ENCODE measurements around the gene NPW. TPM values are rescaled to one million over a fixed set of nuclear protein-coding genes. Genes with fewer than 3 reads are reported as not detected.

Gene NPW
- total and polyA plus RNA-seq, 9 of the 15 experiments (the other 6 are each of a cell fraction or from before 2014, with no cell fraction given): 0.14 to 4.0 (median 2.6) TPM; not detected in 4

DNA sequence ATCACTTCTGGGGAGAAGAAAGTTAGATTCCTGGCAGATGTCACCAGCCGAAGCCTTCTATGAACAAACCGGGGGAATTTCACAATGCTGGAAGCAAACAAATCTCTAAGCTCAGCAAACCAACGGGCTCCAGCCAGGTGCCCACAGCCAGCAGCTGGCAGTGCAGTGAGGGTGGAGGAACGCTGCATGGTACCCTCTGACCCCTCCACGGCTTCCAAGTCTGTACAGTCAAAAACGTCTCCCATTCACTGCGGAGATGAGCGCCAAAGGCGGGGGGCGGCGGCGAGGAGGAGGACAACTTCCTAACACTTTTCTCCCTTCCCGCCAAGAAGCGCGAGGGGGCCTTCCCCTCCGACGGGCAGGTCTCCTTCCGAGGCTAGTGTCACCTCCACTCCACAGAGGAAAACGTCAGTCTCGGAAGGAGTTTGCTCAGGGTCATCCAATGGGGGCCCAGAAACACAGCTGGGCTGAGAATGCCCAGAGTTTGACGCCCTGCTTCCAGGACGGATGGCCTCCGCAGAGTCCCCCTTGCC lies 10.9 kb upstream of the NPW start (continued):
- TF ChIP-seq, protein P1, sequence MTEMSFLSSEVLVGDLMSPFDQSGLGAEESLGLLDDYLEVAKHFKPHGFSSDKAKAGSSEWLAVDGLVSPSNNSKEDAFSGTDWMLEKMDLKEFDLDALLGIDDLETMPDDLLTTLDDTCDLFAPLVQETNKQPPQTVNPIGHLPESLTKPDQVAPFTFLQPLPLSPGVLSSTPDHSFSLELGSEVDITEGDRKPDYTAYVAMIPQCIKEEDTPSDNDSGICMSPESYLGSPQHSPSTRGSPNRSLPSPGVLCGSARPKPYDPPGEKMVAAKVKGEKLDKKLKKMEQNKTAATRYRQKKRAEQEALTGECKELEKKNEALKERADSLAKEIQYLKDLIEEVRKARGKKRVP (CRISPR knock-in tag; IDR thresholded peaks at IDR 0.05): no peak
- TF ChIP-seq, protein P2, sequence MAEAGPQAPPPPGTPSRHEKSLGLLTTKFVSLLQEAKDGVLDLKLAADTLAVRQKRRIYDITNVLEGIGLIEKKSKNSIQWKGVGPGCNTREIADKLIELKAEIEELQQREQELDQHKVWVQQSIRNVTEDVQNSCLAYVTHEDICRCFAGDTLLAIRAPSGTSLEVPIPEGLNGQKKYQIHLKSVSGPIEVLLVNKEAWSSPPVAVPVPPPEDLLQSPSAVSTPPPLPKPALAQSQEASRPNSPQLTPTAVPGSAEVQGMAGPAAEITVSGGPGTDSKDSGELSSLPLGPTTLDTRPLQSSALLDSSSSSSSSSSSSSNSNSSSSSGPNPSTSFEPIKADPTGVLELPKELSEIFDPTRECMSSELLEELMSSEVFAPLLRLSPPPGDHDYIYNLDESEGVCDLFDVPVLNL (CRISPR knock-in tag; IDR thresholded peaks at IDR 0.05; ENCODE audit: low read depth): 0 out of 2 replicates have a peak, but pooled peaks have one; percentile 34
- no peak for TF ChIP-seq MECOM (CRISPR knock-in tag; IDR thresholded peaks at IDR 0.05)

DNA sequence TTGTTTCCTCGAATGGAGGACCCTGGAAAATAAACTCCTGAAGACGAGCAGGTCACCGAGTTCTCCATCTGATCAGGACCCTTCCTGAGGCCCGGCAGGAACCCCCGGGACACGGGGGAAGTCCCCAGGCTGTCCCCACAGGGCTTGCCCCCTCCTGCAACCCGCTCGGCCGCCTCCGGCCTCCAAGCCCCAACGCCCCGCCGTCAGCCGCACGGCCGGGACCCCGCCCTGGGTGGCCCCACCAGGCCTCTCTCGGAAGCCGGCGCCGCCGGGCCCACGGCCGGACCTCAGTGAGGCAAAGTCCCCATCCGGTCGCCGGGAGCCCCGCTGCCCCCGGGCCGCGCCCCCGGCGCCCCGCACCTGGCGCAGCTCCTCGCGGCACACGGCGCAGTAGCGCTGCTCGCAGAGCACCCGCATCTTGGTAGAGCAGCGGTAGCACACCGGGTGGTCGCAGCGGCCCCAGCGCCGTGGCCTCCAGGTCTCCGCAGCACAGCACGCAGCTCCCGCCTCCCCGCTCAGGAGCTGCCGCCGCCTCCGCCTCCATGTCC lies 10.3 kb upstream of the NPW start:
- Histone ChIP-seq H3K36me3 (ENCODE audit: control insufficient read depth, insufficient read depth, low read length) (peaks cover 41% of the 10 kb centered on the region; the same call in 2 of the 3 replicates), H3K9me3 (replicated peaks; ENCODE audit: control insufficient read depth, insufficient read depth, low read depth, low read length) (no peaks in the 10 kb centered on the region), H3K79me2 (ENCODE audit: control insufficient read depth, insufficient read depth, low read length) (peaks cover 66% of the 10 kb centered on the region), H3K4me2 (ENCODE audit: insufficient read depth, low read length) (peak overlapping the region; percentile 93), H3K9me1 (ENCODE audit: control insufficient read depth, insufficient read depth, low read length) (peaks cover 19% of the 10 kb centered on the region), H3K9ac (ENCODE audit: insufficient read depth in 1 of 2, low read depth in 2 of 2, low read length in 2 of 2) (peak overlapping the region; percentile 91 to 99), H3K27ac (ENCODE audit: extremely low read depth, low read depth, low read length) (peak overlapping the region; percentile 89), H4K20me1 (replicated peaks; ENCODE audit: control insufficient read depth, insufficient read depth, low read length) (peaks cover 37% of the 10 kb centered on the region), H3K4me3 (peak overlapping the region; percentile 99), H2AFZ (ENCODE audit: low read depth, low read length) (peak overlapping the region; percentile 28; the same call in 1 of the 2 replicates), H3K4me1 (replicated peaks in 1 of 2; ENCODE audit: control insufficient read depth in 2 of 2, insufficient read depth in 2 of 2, low read length in 2 of 2) (peaks cover 23 to 67% of the 10 kb centered on the region in 2 experiments), H3K27me3 (ENCODE audit: control insufficient read depth in 2 of 2, insufficient read depth in 2 of 2, low read length in 2 of 2) (no peaks in the 10 kb centered on the region)
- ChIA-PET CTCF (ENCODE audit: low intra/inter-chr PET ratio) (no interaction called here), POLR2A (interaction anchor here (1.0 to 2.6 kb wide), 3 partner anchors 12 to 146 kb away, joined by 7 to 13 read pairs (median 7); partner anchors contain the start of genes RPS2 and TRAF7)
- no TSS peak for BruUV-seq (replicated peaks)
- WGBS (ENCODE audit: insufficient coverage, low coverage, missing lambda C conversion rate): 0% methylated on average over 32 of the region's 55 CpGs
- DNase-seq (ENCODE audit: extremely low read depth in 1 of 4, low spot score in 3 of 4) (peak in 3 of 4 experiments; percentile 47 to 76 (median 75)), ATAC-seq (peak; percentile 32), FAIRE-seq (no peak)
- intact Hi-C loops (cut with micrococcal nuclease): loop anchor here (2.0 kb wide), 1 partner anchor 16 kb away; no protein-coding TSS in a partner anchor
- in situ Hi-C loops (cut with MboI): no loop called here
- TF ChIP-seq ETV5 (CRISPR knock-in tag; IDR thresholded peaks at IDR 0.05; ENCODE audit: low read depth): no peak
- peak; percentile 67; the same call in 1 of the 2 replicates for TF ChIP-seq PHF8 (IDR thresholded peaks at IDR 0.05; ENCODE audit: borderline replicate concordance, low read length)
- 0 out of 2 replicates have a peak, but pooled peaks have one; percentile 44 for TF ChIP-seq ZNF263 (CRISPR knock-in tag; IDR thresholded peaks at IDR 0.05; ENCODE audit: borderline replicate concordance)
- TF ChIP-seq, protein P3, sequence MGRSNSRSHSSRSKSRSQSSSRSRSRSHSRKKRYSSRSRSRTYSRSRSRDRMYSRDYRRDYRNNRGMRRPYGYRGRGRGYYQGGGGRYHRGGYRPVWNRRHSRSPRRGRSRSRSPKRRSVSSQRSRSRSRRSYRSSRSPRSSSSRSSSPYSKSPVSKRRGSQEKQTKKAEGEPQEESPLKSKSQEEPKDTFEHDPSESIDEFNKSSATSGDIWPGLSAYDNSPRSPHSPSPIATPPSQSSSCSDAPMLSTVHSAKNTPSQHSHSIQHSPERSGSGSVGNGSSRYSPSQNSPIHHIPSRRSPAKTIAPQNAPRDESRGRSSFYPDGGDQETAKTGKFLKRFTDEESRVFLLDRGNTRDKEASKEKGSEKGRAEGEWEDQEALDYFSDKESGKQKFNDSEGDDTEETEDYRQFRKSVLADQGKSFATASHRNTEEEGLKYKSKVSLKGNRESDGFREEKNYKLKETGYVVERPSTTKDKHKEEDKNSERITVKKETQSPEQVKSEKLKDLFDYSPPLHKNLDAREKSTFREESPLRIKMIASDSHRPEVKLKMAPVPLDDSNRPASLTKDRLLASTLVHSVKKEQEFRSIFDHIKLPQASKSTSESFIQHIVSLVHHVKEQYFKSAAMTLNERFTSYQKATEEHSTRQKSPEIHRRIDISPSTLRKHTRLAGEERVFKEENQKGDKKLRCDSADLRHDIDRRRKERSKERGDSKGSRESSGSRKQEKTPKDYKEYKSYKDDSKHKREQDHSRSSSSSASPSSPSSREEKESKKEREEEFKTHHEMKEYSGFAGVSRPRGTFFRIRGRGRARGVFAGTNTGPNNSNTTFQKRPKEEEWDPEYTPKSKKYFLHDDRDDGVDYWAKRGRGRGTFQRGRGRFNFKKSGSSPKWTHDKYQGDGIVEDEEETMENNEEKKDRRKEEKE (IDR thresholded peaks at IDR 0.05; ENCODE audit: borderline replicate concordance in 1 of 2, control insufficient read depth in 1 of 2, low read depth in 2 of 2, low read length in 1 of 2): no peak
- TF ChIP-seq, protein P4, sequence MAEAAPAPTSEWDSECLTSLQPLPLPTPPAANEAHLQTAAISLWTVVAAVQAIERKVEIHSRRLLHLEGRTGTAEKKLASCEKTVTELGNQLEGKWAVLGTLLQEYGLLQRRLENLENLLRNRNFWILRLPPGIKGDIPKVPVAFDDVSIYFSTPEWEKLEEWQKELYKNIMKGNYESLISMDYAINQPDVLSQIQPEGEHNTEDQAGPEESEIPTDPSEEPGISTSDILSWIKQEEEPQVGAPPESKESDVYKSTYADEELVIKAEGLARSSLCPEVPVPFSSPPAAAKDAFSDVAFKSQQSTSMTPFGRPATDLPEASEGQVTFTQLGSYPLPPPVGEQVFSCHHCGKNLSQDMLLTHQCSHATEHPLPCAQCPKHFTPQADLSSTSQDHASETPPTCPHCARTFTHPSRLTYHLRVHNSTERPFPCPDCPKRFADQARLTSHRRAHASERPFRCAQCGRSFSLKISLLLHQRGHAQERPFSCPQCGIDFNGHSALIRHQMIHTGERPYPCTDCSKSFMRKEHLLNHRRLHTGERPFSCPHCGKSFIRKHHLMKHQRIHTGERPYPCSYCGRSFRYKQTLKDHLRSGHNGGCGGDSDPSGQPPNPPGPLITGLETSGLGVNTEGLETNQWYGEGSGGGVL (CRISPR knock-in tag; IDR thresholded peaks at IDR 0.05): no peak
- no peak for TF ChIP-seq XRCC3 (IDR thresholded peaks at IDR 0.05)
- no peak for TF ChIP-seq TFAM (CRISPR knock-in tag; conservative IDR thresholded peaks at IDR 0.05)

All from K562 (cell line).